Pulmonary artery endothelial cell (primary cell): ENCODE results near the gene CDC14B. TPM values are rescaled to one million over a fixed set of nuclear protein-coding genes. Genes with fewer than 3 reads are reported as not detected.
"Not testable (repeated sequence)": the region's sequence is repeated elsewhere in the genome, so short reads cannot be mapped to it uniquely, and the experiment has no call there.

ENCODE experiments used
- DNase-seq: peaks from one replicate; pipeline ENCODE4 v3.0.0-alpha.2; 2011; ENCODE audit warnings: low read depth, low spot score
- total RNA-seq: library from RNA; depleted of rRNA; stranded (reverse); fragments of >200 nt; gene quantifications from 2 replicates; pipeline ENCODE4 v1.2.3, GENCODE V29; 2014

Gene CDC14B
- 0.53 and 3.3 TPM in 2 replicates for total RNA-seq

DNA sequence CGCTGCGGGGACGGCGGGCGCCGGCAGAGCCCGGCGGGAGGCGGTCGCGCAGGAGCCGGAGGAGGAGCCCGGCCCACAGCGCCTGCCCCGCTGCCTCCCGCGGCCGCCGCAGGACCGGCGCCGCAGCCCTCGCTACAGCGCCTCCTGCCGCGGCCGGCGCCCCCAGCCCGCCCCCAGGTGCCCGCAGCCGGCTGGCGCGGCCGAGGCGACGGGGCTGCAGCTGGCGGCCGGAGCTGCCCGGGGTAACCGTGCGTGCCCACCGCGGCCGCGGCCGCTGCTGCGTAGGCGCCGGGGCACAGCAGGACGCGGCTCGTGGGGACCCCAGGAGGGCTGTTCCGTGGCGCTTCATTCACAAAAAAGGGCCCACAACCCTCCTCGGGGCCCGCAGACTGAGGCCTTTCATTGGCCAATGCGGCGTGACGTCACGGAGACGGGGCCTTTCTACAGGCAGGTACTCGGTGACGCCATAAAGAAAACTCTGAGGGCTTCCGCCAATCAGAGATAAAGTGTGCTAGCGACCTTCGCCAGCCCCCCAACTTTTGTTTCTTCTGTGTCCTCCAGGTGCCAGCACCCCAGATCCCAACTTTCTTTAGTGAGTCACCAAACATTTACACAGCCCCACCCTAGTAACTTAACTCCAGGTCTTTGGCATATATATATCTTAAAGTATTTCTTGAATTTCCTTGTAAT lies at the start of gene CDC14B:
Gene CDC14B (minus strand): TSS at position 353 of the 690 bp plus-strand sequence. CDS start 465 bp downstream, outside the sequence.
- peak; percentile 20 for DNase-seq

DNA sequence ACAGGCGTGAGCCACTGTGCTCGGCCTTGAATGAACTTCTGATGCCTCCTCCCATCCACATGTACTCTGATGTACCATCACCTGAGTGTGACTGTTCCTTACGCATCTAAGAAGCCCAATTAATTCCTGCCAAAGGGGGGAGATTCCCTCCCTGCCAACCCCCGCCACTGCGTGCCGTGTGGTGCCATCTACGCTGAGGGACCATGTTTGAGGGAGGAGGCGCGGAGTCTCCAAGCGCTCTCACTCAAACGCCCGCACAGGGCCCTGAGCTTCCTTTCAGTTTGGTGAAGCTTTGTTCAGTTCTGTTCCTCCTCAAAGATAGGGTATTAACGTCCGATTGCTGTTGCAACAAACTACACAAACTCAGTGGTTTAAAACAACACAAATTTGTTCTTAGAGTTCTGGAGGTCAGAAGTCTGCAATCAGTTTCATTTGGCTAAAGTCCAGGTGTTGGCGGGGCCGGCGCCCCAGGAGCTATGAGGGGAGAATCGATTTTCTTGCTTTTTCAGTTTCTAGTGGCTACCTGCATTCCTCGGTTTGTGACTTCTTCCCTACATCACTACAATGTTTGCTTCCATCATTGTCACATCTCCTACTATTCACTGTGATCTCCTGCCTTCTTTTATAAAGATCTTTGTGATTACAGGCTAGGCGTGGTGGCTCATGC lies 49.4 kb upstream of the CDC14B start:
- no peak for DNase-seq

DNA sequence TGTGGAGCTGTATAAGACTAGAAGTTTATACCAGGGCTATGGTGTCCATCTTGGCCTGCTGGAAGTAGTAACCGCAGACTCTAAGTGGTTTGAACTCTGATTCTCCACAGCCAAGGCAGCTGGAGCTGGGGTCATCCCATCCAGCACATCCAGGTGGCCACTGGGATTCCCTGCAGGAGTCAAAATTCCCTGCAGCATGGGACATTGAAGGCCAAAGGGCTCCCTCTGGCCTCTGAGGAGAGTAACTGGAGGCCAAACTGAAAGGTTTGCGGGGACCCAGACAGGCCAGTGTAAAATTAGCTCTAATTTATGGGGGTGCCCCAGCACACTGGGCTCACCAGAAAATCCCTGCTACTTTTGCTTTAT lies 47.7 kb upstream of the CDC14B start:
- no peak for DNase-seq

DNA sequence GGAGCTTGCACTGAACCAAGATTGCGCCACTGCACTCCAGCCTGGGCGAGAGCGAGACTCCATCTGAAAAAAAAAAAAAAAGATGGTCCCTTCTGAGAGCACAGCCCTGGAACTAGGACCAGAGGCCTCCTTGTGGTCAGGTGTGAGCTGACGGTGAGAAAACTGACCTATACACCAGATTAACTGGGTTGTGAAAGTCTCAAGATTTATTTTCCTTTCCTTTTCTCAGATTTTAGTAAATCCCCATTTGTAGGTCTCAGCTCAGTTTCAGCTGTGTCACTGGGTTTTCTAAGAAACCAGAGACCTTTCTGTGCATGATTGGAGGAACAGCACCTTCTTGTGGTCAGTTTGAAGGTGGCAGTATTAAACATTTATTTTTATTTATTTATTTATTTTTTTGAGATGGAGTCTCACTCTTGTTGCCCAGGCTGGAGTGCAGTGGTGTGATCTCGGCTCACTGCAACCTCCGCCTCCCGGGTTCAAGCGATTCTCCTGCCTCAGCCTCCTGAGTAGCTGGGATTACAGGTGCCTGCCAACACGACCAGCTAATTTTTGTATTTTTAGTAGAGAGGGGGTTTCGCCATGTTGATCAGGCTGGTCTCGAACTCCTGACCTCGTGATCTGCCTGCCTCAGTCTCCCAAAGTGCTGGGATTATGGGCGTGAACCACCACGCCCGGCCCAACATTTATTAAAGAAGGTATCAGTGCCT lies 47.2 kb upstream of the CDC14B start:
- peak; percentile 47 for DNase-seq

DNA sequence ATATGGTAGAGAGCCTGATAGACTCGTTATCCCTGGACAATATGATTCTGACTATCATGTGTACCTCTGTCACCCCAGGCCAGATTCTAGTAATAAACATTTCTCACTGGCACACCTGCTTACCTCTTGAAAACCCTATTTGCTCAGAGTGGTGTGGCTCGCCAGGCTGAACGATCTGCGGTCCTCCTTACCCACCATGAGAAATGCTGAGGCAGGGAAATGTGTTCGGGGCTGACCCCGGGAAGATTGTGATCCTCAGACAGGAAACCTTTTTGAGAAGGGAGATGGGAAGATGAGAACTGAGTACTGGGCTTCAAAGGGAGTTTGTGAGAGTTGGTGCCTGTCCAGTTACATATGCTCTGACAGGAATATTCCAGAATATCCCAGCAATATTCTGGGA lies 46.1 kb upstream of the CDC14B start:
- DNase-seq = no peak

DNA sequence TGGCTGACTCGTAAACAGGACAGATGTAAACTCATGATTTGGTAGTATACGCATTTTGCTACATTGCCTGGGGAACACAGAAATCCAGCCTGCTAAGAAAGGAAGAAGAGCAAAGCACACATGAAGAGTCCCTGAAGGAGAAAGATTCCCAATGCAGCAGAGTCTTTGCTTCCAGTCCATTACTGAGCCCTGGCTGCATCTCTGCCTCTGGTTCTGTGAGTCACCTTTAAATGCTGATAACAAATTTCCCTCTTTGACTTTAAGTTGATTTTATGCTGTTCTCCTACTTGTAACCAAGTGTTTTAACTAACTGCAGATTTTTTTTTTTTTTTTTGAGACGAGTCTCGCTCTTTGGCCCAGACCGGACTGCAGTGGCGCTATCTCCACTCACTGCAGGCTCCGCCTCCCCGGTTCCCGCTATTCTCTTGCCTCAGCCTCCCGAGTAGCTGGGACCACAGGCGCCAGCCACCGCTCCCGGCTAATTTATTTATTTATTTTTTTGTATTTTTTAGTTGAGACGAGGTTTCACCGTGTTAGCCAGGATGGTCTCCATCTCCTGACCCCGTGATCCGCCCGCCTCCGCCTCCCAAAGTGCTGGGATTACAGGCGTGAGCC lies 44.0 kb upstream of the CDC14B start:
- DNase-seq = no peak

DNA sequence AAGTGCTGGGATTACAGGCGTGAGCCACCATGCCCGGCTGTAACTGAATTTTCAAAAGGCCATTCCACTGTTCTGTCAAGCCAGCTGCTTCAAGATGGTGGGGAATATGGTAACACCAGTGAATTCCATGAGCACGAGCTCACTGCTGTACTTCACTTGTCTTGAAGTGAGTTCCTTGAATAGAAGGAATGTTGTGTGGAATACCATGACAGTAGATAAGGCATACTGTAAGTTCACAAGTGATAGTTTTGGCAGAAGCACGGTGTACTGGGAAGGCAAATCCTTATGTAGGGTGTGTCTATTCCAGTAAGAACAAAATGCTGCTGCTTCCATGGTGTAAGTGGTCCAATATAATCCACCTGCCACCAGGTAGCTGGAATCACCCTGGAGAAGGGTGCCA lies 42.1 kb upstream of the CDC14B start:
- no peak for DNase-seq

DNA sequence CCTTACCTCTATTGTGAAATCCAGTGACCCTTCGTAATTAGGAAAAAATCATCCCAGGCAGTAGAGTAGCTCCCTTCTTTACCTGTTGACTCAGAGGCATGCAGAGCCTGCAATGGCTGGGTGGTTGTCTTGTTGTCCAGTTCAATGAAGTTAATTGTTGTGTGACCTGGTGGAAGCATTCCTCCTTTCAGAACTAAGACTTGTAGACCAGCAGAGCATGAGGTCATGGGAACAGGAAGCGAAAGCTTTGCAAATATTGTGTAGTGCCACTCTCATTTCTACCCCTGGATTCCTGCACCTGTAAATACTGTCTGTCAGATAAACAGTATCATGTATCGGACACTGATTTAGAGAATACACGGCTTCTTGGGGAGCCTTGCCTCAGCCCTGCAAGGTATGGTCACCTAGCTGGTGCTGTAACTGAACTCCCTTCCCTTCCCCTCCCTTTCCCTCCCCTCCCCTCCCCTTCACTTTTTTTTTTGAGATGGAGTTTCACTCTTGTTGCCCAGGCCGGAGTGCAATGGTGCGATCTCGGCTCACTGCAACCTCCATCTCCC lies 41.1 kb upstream of the CDC14B start:
- DNase-seq = no peak

DNA sequence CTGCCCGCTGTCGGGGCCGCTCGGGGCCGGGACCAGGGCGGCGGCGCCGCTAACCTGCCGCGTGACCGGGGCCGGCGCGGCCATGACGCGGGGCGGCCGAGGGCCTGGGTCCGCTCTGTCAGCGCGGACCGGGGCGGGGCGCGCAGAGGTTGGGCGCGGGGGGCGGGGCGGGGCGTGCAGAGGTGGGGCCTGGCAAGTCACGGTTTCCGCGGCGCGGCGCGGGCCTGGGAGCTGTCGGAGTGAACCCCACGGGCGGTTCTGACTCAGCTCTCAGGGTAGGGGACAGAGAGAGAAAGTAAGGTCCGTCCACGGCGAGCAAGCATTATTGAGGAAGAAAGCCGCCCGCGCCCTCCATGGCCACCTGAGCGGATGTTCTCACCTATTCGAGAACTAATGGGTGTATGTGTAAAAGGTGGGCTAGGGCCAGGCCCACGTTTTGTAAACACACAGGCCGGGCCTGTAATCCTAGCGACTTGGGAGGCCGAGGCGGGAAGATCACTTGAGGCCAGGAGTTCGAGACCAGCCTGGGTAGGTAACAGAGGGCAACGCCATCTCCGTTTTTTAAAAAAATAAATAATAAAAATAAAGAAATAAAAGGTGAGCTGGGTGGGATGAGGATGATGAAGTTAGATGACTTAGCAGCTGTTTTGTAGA lies 35.7 kb upstream of the CDC14B start, which contains the start of gene PRXL2C:
Gene PRXL2C (minus strand): TSS at position 120 of the 654 bp plus-strand sequence. CDS start 36 bp downstream, at position 84.
- peak; percentile 20 for DNase-seq

DNA sequence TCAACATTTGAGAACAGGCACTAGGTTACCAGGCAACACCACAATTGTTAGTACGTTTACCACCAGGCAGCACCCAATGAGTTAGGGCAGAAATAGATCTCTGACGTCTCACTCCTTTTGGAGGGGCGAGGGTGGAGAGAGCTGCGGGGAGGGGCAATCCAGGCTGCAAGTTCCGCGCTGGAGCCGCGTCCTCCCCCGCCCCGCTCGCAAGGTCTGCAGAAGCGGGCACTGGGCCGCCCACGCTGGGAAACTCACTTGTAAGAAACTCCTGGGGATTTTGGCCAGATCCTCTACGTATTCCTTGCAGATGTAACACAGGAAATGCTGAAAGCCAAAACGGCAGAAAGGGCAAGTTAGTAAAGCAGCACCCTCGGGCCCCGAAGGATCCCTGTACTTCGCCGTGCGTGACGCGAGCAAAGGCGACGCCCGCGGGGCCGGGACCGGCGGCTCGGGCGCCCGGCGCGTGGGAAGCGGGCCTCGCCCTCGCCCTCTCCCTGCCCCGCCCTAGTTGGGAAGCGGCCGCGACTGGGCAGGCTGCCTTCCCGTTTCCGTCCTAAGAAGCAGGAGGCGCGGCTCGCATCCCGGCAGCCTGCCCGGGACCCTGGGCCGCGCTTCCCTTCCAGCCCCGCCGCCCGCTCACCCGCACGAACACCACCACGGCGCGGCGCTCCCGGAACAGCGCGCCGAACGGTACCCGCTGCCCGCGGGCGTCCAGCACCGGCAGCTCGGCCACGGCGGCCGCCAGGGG lies 35.0 kb upstream of the CDC14B start:
- peak; percentile 80 for DNase-seq

DNA sequence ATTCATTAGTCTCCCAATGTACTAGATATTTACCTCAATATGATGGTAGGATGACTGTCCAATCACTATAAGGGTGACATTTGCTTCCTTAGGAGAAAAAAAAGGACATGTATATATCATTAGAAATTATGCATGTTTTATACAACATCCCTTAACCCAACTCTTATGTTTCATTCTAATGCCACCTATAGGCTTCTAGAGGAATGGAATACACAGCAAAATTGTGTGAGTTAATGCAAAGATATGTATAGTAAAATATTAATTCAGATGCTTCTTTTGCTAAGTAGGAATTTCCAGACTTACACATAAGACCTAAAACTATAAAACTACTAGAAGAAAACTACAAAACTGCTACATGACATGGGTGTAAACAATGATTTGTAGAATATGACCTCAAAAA lies 32.0 kb upstream of the CDC14B start:
- DNase-seq = no peak

DNA sequence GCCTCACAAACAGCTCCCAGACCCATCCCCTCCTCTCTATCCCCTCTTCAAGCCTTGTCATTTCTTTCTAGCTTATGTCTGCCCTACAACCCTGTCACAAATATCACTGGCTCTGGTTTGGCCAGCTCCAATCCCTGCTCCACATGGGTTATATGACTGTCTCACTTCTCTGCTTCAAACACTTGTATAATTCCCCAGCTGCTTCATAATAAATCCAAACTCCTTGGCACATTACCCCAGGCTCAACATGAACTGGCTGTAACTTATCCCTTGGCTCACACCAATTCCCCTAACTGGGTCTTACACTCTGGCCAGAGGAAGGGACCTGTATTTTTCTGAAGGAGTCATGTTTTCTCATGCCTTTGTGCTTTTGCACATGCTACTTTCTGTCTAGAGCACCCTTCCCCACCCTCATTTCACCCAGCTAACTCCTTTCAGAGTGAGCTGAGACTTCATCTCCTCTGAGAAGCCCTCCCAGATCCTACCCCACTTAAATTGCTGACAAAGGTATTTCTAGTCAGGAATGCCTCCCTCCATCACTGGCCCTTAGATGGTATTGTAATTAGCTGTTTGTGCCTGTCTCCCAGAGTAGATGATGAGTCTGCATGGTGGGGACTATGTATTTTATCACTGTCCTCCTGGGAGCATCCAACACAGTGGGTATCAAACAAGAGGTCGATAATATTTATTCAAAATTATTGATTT lies 30.1 kb upstream of the CDC14B start:
- DNase-seq = no peak

DNA sequence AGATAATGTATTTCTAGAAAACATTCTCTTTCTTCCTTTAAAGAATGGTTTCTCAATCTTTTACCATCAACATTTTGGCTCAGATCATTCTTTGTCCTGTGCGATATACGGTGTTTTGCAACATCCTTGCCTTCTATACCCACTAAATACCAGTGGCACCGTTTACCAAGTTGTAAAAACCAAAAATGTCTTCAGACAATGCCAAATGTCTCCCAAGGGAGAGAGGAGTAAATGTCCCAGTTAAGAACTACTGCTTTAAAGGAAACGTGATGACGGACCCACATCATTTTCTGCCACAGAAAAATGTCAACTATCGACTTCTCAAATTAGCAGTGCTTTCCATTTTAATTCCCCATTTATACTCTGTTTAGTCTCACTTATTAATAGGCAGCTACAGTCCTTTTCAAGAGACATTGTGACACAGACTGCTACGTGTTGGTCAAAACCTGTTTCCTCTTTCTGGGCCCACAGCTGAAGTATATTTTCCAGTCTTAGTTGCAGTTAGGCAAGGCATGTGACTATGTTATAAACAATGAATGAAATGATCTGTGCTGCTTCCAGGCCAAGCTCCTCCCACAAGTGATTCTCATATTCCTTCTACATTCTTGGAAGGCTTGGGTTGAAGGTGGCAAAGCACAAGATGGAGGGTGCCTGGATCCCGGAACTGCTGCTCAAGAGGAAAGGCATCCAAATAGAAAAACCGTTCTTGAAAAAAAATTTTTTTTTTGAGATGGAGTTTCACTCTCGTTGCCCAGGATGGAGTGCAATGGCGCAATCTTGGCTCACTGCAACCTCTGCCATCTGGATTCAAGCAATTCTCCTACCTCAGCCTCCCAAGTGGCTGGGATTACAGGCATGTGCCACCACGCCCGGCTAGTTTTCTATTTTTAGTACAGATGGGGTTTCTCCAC lies 26.7 kb upstream of the CDC14B start:
- DNase-seq = no peak

DNA sequence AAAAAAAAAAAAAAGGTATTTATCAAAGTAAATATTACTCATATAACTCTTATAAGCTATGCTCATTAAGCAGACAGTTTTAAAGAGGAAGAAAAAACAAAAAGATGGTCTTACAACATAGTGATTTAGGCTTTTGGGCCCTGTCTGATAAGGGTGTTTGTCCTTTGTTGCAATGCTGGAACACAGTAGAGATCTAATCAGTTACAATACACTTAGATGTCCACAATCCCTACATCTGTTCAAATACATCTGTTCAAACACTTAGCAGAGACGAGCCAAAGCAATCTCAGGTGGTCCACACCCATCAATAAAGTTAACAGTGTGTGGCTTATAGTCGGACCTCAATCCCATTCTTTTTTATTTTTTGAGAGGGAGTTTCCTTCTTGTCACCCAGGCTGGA lies 24.5 kb upstream of the CDC14B start:
- DNase-seq = no peak

DNA sequence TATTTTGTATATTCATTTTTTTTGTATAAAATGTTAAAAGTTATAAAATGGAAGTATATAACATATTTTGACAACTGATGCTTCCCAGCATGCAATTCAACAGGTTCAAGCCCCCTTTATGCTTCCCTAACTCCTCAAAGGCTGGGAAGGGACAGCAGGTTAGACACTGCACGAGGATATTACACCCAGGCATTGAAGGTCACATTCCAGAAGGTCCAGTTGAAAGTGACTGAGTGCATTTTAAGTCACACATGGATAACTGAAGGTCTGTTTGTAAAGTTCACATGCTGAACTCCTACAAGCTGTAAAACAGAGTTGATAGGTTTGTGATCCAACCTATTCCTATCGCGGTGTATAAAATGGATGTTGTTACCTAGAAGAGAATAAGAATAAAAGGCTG lies 21.9 kb upstream of the CDC14B start:
- no peak for DNase-seq

DNA sequence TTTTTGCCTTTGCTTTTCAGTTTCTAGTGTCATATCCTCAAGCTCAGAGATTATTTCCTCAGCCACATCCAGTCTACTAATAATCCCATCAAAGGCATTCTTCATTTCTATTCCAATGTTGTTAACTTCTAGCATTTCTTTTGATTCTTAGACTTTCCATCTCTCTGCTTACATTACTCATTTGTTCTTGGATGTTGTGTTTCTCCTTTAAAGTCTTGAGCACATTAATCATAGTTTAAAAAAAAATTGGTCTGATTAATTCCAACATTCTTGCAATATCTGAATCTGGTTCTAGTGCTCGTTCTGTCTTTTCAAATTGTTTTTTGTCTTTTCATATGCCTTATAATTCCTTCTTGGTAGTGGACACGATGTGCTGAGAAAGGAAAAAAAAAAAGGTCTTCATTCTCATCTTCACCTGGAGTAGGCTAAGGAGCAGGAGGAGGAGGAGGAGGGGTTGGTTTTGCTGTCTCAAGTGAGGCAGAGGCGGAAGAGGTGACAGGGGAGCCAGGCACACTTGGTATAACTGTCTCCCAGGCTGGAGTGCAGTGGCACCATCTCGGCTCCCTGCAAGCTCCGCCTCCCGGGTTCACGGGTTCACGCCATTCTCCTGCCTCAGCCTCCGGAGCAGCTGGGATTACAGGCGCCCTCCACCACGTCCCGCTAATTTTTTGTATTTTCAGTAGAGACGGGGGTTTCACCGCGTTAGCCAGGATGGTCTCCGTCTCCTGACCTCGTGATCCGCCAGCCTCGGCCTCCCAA lies 19.1 kb upstream of the CDC14B start:
- DNase-seq = no peak

DNA sequence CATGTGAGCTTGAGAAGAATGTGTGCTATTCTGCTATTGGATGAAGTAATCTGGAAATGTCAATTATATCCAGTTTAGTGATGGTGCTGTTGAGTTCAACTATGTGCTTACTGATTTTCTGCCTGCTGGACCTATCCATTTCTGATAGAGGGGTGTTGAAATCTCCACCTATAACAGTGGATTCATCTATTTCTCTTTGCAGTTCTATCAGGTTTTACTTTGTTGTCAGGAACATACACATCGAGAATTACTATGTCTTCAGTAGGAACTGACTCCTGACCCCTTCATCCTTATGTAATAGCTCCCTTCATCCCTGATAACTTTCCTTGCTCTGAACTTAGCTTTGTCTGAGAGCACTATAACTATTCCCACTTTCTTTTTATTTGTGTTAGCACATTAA lies 16.7 kb upstream of the CDC14B start:
- no peak for DNase-seq

DNA sequence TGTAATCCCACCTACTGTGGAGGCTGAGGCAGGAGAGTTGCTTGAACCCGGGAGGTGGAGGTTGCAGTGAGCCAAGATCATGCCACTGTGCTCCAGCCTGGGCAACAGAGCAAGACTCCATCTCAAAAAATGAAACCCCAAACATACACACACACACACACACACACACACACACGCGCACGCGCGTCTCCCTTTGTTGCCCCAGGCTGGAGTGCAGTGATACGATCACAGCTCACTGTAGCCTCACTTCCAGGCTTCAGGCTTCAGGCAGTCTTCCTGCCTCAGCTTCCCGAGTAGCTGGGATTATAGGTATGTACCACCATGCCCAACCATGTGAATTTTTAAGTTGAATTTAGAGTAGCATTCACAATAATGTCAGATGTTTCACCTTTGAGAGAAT lies 13.9 kb upstream of the CDC14B start:
- not testable (repeated sequence) for DNase-seq
